Hindlimb muscle (tissue), 1 donor: ENCODE data around the gene GLDN. TPM values are rescaled to one million over a fixed set of nuclear protein-coding genes. Genes with fewer than 3 reads are reported as not detected.

Source experiments
- DNase-seq: peaks from one replicate; pipeline ENCODE4 v3.0.0-alpha.2; 2013
- polyA plus RNA-seq: library from polyadenylated mRNA; unstranded; fragments of 120-200 nt; gene quantifications from one replicate; pipeline ENCODE4 v1.2.1, GENCODE V29; 2013; ENCODE audit not compliant: insufficient read length

The GLDN gene
- polyA plus RNA-seq, 1 donor: 0.34 TPM

- no peak for DNase-seq
Measured at GRCh38 chr15:51359981-51360380, 18.5 kb downstream of the GLDN start.

GRCh38 chr15:51363383-51363782 lies 21.9 kb downstream of the GLDN start:
- no peak for DNase-seq

GRCh38 chr15:51365417-51365816 lies 24.0 kb downstream of the GLDN start:
- DNase-seq: no peak

- no peak for DNase-seq
Measured at GRCh38 chr15:51366071-51366470, 24.6 kb downstream of the GLDN start.

- no peak for DNase-seq
Measured at GRCh38 chr15:51366920-51367319, 25.5 kb downstream of the GLDN start.

- no peak for DNase-seq
Measured at GRCh38 chr15:51367322-51367976, 26.0 kb downstream of the GLDN start.

- DNase-seq: no peak
Measured at GRCh38 chr15:51368307-51368706, 26.9 kb downstream of the GLDN start.

- no peak for DNase-seq
Measured at GRCh38 chr15:51368751-51369450, 27.4 kb downstream of the GLDN start.

GRCh38 chr15:51369451-51369761 lies 28.0 kb downstream of the GLDN start:
- no peak for DNase-seq

- no peak for DNase-seq
Measured at GRCh38 chr15:51371266-51371665, 29.8 kb downstream of the GLDN start.

GRCh38 chr15:51374131-51374530 lies 32.7 kb downstream of the GLDN start:
- no peak for DNase-seq

- DNase-seq: no peak
Measured at GRCh38 chr15:51375966-51376640, 34.6 kb downstream of the GLDN start.

- DNase-seq: no peak
Measured at GRCh38 chr15:51377038-51377786, 35.8 kb downstream of the GLDN start.

- DNase-seq: no peak
Measured at GRCh38 chr15:51378406-51378805, 37.0 kb downstream of the GLDN start.

- DNase-seq: no peak
Measured at GRCh38 chr15:51379390-51379789, 37.9 kb downstream of the GLDN start.

- peak; percentile 81 for DNase-seq
Measured at GRCh38 chr15:51380999-51381806, 39.7 kb downstream of the GLDN start.

GRCh38 chr15:51382787-51383186 lies 41.3 kb downstream of the GLDN start:
- DNase-seq: peak; percentile 35

- no peak for DNase-seq
Measured at GRCh38 chr15:51386029-51386428, 44.6 kb downstream of the GLDN start.

- no peak for DNase-seq
Measured at GRCh38 chr15:51386486-51386885, 45.0 kb downstream of the GLDN start.

- no peak for DNase-seq
Measured at GRCh38 chr15:51386960-51387698, 45.7 kb downstream of the GLDN start.

GRCh38 chr15:51387699-51388041 lies 46.2 kb downstream of the GLDN start:
- DNase-seq: no peak

GRCh38 chr15:51388726-51389125 lies 47.3 kb downstream of the GLDN start:
- no peak for DNase-seq
